Gastroesophageal sphincter (tissue), 3 donors: ENCODE measurements around the gene EXOC1.

Experiments used
- CTCF ChIP-seq, 4 experiments: fragments of 200-600 bp in 2 of 4; fragments of 450-650 bp in 2 of 4; sonication (generic) in 1 of 4; IDR thresholded peaks; one replicate each; pipeline ENCODE4 v1.5.1; 2017 to 2019; ENCODE audit warnings: antibody characterized with exemption in 4 of 4, mild to moderate bottlenecking in 2 of 4, moderate library complexity in 2 of 4
- EP300 ChIP-seq: sonication (generic); formaldehyde crosslinking; IDR thresholded peaks from one replicate; pipeline ENCODE4 v1.6.1; 2017; ENCODE audit warnings: antibody characterized with exemption, mild to moderate bottlenecking
- POLR2A ChIP-seq, 2 donors: fragments of 450-650 bp; IDR thresholded peaks; one replicate each; pipeline ENCODE4 v1.6.1; 2017; ENCODE audit warnings: antibody characterized with exemption in 2 of 2, mild to moderate bottlenecking in 2 of 2, moderate library complexity in 1 of 2
- POLR2AphosphoS5 ChIP-seq: sonication (generic); formaldehyde crosslinking; IDR thresholded peaks from one replicate; pipeline ENCODE4 v1.6.1; 2017; ENCODE audit warnings: antibody characterized with exemption

- TF ChIP-seq CTCF (IDR thresholded peaks at IDR 0.05) (no peak), EP300 (no peak), POLR2AphosphoS5 (no peak), POLR2A (IDR thresholded peaks at IDR 0.05) (no peak)
Observed at GRCh38 chr4:55817691-55818090, 35.8 kb upstream of the EXOC1 start.
